Lung (tissue), 12 donors: Measurements from ENCODE around the gene ATP8B4. TPM values are rescaled to one million over a fixed set of nuclear protein-coding genes. Genes with fewer than 3 reads are reported as not detected.

Source experiments
- ATAC-seq: fragments of 200-7000 bp; cut with Tn5 transposase; one replicate; pipeline ENCODE4 v1.9.1; 2020; ENCODE audit warnings: moderate number of reproducible peaks; ENCODE audit not compliant: insufficient read depth, low FRiP score
- DNase-seq, 3 donors: peaks; one replicate each; pipeline ENCODE4 v3.0.0-alpha.2; 2013 to 2017
- H3K27ac ChIP-seq, 2 donors: one replicate each; pipeline ENCODE4 v1.5.1; 2013; ENCODE audit warnings: mild to moderate bottlenecking in 2 of 2, moderate library complexity in 2 of 2, control low read depth in 1 of 2, inconsistent platforms in 1 of 2, low read depth in 1 of 2, low read length in 1 of 2
- H3K27me3 ChIP-seq, 3 donors: one replicate each; pipeline ENCODE4 v1.5.1; 2013; ENCODE audit warnings: low read length in 2 of 3; ENCODE audit not compliant: control insufficient read depth in 3 of 3, insufficient read depth in 3 of 3
- H3K36me3 ChIP-seq, 4 donors: one replicate each; pipeline ENCODE4 v1.5.1; 2013; ENCODE audit warnings: low read length in 4 of 4, mild to moderate bottlenecking in 1 of 4, moderate library complexity in 1 of 4; ENCODE audit not compliant: control insufficient read depth in 4 of 4, insufficient read depth in 4 of 4
- H3K4me1 ChIP-seq, 5 donors: one replicate each; pipeline ENCODE4 v1.5.1; 2013; ENCODE audit warnings: low read length in 5 of 5, mild to moderate bottlenecking in 2 of 5, moderate library complexity in 1 of 5; ENCODE audit not compliant: control insufficient read depth in 5 of 5, insufficient read depth in 5 of 5
- H3K4me3 ChIP-seq: one replicate; pipeline ENCODE4 v1.5.1; 2013; ENCODE audit warnings: mild to moderate bottlenecking, control low read depth, moderate library complexity
- H3K9ac ChIP-seq, 2 donors: one replicate each; pipeline ENCODE4 v1.5.1; 2013; ENCODE audit warnings: low read length in 2 of 2, control low read depth in 1 of 2; ENCODE audit not compliant: insufficient read depth in 1 of 2
- H3K9me3 ChIP-seq, 4 donors: one replicate each; pipeline ENCODE4 v1.5.1; 2013; ENCODE audit warnings: low read length in 3 of 4, mild to moderate bottlenecking in 1 of 4, moderate library complexity in 1 of 4; ENCODE audit not compliant: control insufficient read depth in 4 of 4, insufficient read depth in 3 of 4
- CTCF ChIP-seq: IDR thresholded peaks from 2 replicates; pipeline ENCODE4 v1.5.1; 2012; ENCODE audit warnings: mild to moderate bottlenecking; ENCODE audit errors: control extremely low read depth, extremely low read depth
- WGBS, 2 donors: extraction: QIAGEN DNeasy Blood & Tissue Kit; methylation state at CpG; one replicate each; pipeline ENCODE4 v1.1.7; 2013; 5-methylcytosine and 5-hydroxymethylcytosine counted together
- polyA plus RNA-seq, 2 donors: library from polyadenylated mRNA; stranded (reverse); fragments of 200-250 nt; gene quantifications; one replicate each; pipeline ENCODE4 v1.2.1, GENCODE V29; 2013
- total RNA-seq, 2 donors: library from RNA; depleted of rRNA in 1 of 2; stranded (reverse); fragments of >200 nt in 1 of 2; gene quantifications; one replicate each; pipeline ENCODE4 v1.2.1, GENCODE V29; 2014 to 2021
- donor health status: control.
- donor health status: control.
- donor health status: Bipolar disorder and iron deficiency.
- donor health status: healthy.
- donor health status: DM: yes; HTN: yes; CAD: no.

ATP8B4 gene
- total and polyA plus RNA-seq, 4 donors = 1.6 to 23.1 (median 3.3) TPM

DNA sequence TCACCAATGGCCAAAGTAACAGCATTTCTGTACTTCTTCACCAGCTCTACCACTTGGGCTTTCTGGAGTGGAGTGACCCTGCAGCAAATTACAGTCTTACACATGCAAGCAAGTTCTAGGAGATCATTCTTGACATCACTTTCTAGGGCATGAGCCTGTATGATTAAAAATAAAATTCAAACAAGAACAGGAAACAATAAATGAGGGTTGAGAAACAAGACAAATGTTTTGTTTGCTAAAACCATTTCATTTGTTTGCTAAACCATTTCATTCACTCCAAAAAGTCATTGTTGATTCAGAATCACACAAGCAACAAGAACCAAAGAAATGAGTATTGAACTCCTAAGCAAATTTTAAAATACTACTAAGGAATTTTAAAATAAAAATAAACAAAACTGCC, 220.9 kb downstream of the ATP8B4 start:
- no peak for ATAC-seq
- no peak for TF ChIP-seq CTCF
- H3K27me3 ChIP-seq = no peaks in the 10 kb centered on the region

DNA sequence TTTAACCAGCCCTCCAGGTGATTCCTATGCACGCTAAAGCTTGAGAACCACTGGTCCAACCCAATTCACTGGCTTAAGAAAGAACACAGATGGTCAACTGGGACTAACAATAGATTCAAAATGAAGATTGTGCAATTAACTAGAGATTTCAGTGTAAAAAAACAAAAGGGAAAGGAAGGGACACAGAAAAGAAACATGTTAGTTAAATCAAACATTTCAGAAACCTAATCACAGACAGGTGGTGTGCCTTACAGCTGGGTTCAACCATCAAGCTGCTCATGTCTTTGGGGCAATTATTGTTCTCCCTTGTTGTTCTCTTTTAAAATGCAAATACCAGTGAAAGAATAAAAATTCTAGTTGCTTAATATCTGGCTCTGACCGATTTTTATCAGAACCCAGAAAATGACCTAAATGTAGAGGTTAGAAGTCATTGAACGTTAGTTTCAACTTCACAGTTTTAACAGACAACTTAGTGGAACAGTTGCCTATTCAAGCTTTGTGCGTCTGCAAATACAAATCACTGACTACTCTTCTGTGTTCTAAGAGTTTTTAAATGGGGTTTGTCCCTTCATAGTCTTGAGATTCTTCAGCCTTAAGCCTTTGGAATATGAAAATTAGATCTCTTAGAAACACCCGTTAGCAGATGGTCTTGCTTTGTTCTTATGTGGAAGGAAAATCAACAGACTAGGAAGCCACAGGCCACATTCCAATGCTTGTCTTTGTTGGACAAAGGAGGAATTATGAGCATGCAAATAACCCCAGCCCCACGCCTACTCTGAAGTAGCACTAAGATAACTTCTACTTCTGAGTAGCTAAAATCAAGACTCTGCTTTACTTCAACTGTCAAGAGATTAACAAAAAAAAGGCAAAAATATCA, 223.4 kb downstream of the ATP8B4 start:
- no peaks in the 10 kb centered on the region for H3K27me3 ChIP-seq
- H3K9me3 ChIP-seq = peaks cover 0 to 2% (median 0%) of the 10 kb centered on the region in 4 donors
- DNase-seq = no peak
- TF ChIP-seq CTCF = no peak
- ATAC-seq = no peak
- no peak overlapping the region for H3K27ac ChIP-seq
- WGBS, 2 donors = 68 to 85% methylated on average over 6 of the region's 6 CpGs
- no peak overlapping the region for H3K4me3 ChIP-seq
- no peaks in the 10 kb centered on the region for H3K36me3 ChIP-seq
- peaks cover 0 to 22% (median 0%) of the 10 kb centered on the region in 5 donors for H3K4me1 ChIP-seq
- no peak overlapping the region for H3K9ac ChIP-seq

More for the DNA sequence above, 220.9 kb downstream of the ATP8B4 start:
- DNase-seq = no peak
- Histone ChIP-seq H3K9me3 (no peaks in the 10 kb centered on the region), H3K4me1 (peaks cover 0 to 43% (median 0%) of the 10 kb centered on the region in 5 donors), H3K36me3 (no peaks in the 10 kb centered on the region), H3K27ac (no peak overlapping the region), H3K4me3 (no peak overlapping the region), H3K9ac (no peak overlapping the region)

DNA sequence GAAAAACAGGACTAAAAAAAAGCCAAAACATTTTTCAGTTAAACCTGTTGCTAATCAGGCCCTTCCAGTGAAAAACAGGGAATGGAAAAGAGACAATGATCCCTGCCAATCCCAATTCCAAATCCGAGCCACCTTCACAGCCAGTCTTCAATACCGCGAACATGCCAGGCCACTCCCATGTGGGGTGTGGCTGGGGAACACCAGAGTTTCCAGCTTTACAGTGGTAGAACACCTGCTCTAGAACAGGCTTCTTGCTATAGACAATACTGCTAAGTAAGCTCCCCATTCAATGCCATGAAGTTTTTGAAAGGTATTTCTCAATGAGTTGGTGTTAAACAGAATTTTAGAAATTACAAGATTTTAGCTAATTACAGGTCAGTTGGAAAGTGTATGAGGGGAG, 228.3 kb downstream of the ATP8B4 start:
- no peak for ATAC-seq
- H3K4me1 ChIP-seq = peaks cover 0 to 25% (median 3%) of the 10 kb centered on the region in 5 donors
- no peaks in the 10 kb centered on the region for H3K36me3 ChIP-seq
- peaks cover 0 to 2% (median 0%) of the 10 kb centered on the region in 4 donors for H3K9me3 ChIP-seq
- no peak overlapping the region for H3K9ac ChIP-seq
- no peak for TF ChIP-seq CTCF
- no peak overlapping the region for H3K4me3 ChIP-seq
- H3K27ac ChIP-seq = no peak overlapping the region
- no peak for DNase-seq
- WGBS, 2 donors = 95 to 96% methylated on average over 3 of the region's 3 CpGs
- no peaks in the 10 kb centered on the region for H3K27me3 ChIP-seq
